Measurements from ENCODE around the gene ANK3.

- TF ChIP-seq, protein P1, sequence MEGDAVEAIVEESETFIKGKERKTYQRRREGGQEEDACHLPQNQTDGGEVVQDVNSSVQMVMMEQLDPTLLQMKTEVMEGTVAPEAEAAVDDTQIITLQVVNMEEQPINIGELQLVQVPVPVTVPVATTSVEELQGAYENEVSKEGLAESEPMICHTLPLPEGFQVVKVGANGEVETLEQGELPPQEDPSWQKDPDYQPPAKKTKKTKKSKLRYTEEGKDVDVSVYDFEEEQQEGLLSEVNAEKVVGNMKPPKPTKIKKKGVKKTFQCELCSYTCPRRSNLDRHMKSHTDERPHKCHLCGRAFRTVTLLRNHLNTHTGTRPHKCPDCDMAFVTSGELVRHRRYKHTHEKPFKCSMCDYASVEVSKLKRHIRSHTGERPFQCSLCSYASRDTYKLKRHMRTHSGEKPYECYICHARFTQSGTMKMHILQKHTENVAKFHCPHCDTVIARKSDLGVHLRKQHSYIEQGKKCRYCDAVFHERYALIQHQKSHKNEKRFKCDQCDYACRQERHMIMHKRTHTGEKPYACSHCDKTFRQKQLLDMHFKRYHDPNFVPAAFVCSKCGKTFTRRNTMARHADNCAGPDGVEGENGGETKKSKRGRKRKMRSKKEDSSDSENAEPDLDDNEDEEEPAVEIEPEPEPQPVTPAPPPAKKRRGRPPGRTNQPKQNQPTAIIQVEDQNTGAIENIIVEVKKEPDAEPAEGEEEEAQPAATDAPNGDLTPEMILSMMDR (conservative IDR thresholded peaks at IDR 0.05; ENCODE audit: low read depth in 2 of 2): no peak
- TF ChIP-seq POLR2AphosphoS5 (IDR thresholded peaks at IDR 0.05; ENCODE audit: low read depth) (no peak), REST (IDR thresholded peaks at IDR 0.05; ENCODE audit: unreplicated experiment) (no peak), EZH2 (IDR thresholded peaks at IDR 0.05; ENCODE audit: low read depth, unreplicated experiment) (no peak), ZNF114 (CRISPR knock-in tag; IDR thresholded peaks at IDR 0.05) (no peak)
Measured at GRCh38 chr10:60313589-60313952, 76.1 kb downstream of the ANK3 start.

All from GM23338 (cell line).